Esophagus squamous epithelium (tissue), 5 donors: ENCODE data around the gene PSEN1. TPM values are rescaled to one million over a fixed set of nuclear protein-coding genes. Genes with fewer than 3 reads are reported as not detected.
A peak's percentile ranks its signal among the peaks of the same experiment; 100 is the strongest.

Source experiments
- DNase-seq: peaks from one replicate; lab custom pipeline; 2025; lab: John Stamatoyannopoulos, UW
- H3K27ac ChIP-seq, 4 donors: fragments of 200-600 bp; sonication (generic); one replicate each; pipeline ENCODE4 v1.5.1; 2016 to 2019; ENCODE audit warnings: mild to moderate bottlenecking in 1 of 4
- H3K27me3 ChIP-seq, 4 donors: fragments of 200-600 bp; sonication (generic); 1 replicate in 3 of 4; 2 replicates in 1 of 4; pipeline versions ENCODE4 v1.5.1 to v1.6.0; 2017 to 2021; ENCODE audit warnings: antibody characterized with exemption in 1 of 4
- H3K36me3 ChIP-seq, 3 donors: fragments of 200-600 bp; sonication (generic); one replicate each; pipeline ENCODE4 v1.5.1; 2016 to 2019
- H3K4me1 ChIP-seq, 3 donors: fragments of 200-600 bp; sonication (generic); one replicate each; pipeline ENCODE4 v1.5.1; 2017 to 2019
- H3K4me3 ChIP-seq, 4 donors: fragments of 200-600 bp; sonication (generic); 1 replicate in 3 of 4; 2 replicates in 1 of 4; pipeline ENCODE4 v1.5.1; 2016 to 2019; ENCODE audit warnings: mild to moderate bottlenecking in 2 of 4, moderate library complexity in 1 of 4
- H3K9me3 ChIP-seq, 3 donors: fragments of 200-600 bp; sonication (generic); one replicate each; pipeline ENCODE4 v1.5.1; 2016 to 2019
- POLR2A ChIP-seq, 4 donors: fragments of 450-650 bp; IDR thresholded peaks; one replicate each; pipeline ENCODE4 v1.6.1; 2017; ENCODE audit warnings: antibody characterized with exemption in 4 of 4, mild to moderate bottlenecking in 4 of 4, moderate library complexity in 3 of 4
- WGBS, 2 donors: methylation state at CpG; one replicate each; pipeline ENCODE4 v1.1.5; 2018; 5-methylcytosine and 5-hydroxymethylcytosine counted together
- intact Hi-C: fragments of 100-400 bp; cut with DNase I; formaldehyde crosslinking; loops from one replicate; pipeline ENCODE4 v1.15.0; 2022
- total RNA-seq, 4 donors: library from RNA; depleted of rRNA; stranded (reverse); fragments of >200 nt; gene quantifications; one replicate each; pipeline ENCODE4 v1.1.0, GENCODE V29; 2016
- TF ChIP-seq, protein P1 (sequence below), 6 experiments: fragments of 450-650 bp in 4 of 6; fragments of 200-600 bp in 2 of 6; sonication (generic) in 2 of 6; IDR thresholded peaks; one replicate each; pipeline ENCODE4 v1.5.1; 2016 to 2019; ENCODE audit warnings: antibody characterized with exemption in 6 of 6, mild to moderate bottlenecking in 4 of 6, moderate library complexity in 4 of 6
- donor health status: DM: yes; HTN: yes; CAD: no.

The PSEN1 gene
- total RNA-seq, 4 donors from 2014 or later, result 34.6 to 49.8 (median 41.5) TPM

DNA sequence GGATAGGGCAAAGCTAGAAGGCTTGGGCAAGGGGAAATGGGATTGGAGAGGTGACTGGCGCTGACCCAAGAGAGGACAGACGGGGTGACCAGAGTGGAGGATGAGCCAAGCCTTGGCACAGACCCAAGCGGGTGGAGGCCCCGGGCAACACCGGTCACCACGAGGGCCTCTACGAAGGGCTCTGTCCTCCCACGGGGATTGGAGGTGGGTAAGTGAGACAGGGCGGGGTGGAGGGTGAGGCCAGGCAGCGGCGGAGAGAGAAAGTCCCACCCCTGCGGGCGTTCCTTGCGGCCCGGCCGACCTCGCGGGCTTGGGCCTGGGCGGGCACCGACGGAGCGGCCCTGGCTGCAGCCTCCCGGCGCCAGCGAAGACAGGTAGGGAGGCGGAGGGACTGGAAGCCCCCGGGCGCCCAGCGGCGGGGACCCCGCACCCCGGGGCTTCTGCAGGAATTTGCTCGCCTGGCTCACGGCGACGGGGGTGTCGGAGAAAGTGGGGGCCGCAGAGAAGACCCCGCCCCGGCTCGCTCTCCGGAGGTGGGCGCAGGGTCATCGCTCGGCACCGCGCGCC lies 101.0 kb downstream of the PSEN1 start, which contains the start of gene PAPLN:
Gene PAPLN (plus strand): TSS at position 288 of the 567 bp plus-strand sequence. CDS start 2,273 bp downstream, outside the sequence.
- TF ChIP-seq, protein P1, sequence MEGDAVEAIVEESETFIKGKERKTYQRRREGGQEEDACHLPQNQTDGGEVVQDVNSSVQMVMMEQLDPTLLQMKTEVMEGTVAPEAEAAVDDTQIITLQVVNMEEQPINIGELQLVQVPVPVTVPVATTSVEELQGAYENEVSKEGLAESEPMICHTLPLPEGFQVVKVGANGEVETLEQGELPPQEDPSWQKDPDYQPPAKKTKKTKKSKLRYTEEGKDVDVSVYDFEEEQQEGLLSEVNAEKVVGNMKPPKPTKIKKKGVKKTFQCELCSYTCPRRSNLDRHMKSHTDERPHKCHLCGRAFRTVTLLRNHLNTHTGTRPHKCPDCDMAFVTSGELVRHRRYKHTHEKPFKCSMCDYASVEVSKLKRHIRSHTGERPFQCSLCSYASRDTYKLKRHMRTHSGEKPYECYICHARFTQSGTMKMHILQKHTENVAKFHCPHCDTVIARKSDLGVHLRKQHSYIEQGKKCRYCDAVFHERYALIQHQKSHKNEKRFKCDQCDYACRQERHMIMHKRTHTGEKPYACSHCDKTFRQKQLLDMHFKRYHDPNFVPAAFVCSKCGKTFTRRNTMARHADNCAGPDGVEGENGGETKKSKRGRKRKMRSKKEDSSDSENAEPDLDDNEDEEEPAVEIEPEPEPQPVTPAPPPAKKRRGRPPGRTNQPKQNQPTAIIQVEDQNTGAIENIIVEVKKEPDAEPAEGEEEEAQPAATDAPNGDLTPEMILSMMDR (IDR thresholded peaks at IDR 0.05), result no peak
- no peak for TF ChIP-seq POLR2A (IDR thresholded peaks at IDR 0.05)

DNA sequence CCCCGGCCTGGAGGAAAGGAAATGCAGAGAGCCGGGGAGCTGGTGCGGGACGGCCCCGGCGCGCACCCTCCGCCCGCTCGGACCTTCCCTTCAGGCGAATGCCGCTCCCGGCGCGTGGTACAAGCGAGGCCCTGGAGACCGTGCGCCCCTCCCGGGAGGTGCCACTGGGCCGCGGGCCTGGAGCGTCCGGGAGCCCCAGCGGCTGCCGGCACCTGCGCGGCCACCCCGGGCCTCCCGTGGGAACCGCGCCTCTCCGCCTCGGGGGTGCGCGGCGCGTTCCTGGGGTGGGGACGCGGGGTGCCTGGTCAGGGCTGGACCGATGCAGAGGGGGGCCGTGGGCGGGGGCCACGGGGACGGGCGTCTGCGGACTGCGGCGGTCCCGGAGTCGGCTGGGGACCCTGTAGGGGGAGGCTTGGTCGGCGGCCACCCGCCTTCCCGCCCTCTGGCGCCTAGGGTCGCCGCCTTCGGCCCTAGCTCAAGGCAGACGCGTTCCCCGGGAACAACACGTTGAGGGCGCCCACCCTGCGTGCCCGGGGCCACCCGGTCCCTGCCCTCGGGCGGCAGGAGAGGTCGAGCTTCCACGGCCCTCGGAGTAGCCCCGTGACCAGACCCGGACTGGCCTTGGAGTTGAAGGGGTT lies 101.6 kb downstream of the PSEN1 start:
- Histone ChIP-seq H3K9me3 (no peaks in the 10 kb centered on the region), H3K36me3 (no peaks in the 10 kb centered on the region), H3K27ac (peak overlapping the region; percentile 29 to 80 (median 54)), H3K4me1 (peaks cover 49 to 61% (median 52%) of the 10 kb centered on the region in 3 donors), H3K27me3 (peaks cover 0 to 76% (median 0%) of the 10 kb centered on the region in 4 donors), H3K4me3 (peak overlapping the region; percentile 49 to 75 (median 58))
- no peak for DNase-seq
- WGBS, 2 donors, result no CpG with 5 or more reads among the region's 73 CpGs
- no peak for TF ChIP-seq POLR2A (IDR thresholded peaks at IDR 0.05)
- TF ChIP-seq, protein P1 (IDR thresholded peaks at IDR 0.05), result no peak
- intact Hi-C loops, result no loop called here

More for the DNA sequence above, 101.0 kb downstream of the PSEN1 start, which contains the start of gene PAPLN:
- peak within 1 kb of the TSS; percentile 29 to 80 (median 54) for H3K27ac ChIP-seq
- H3K4me1 ChIP-seq, result peaks cover 43 to 59% (median 48%) of the 10 kb centered on the region in 3 donors
- H3K9me3 ChIP-seq, result no peaks in the 10 kb centered on the region
- intact Hi-C loops, result no loop called here
- H3K27me3 ChIP-seq, result peaks cover 0 to 76% (median 0%) of the 10 kb centered on the region in 4 donors
- H3K36me3 ChIP-seq, result no peaks in the 10 kb centered on the region
- 3 to 7% methylated on average over 15 to 17 of the region's 48 CpGs for WGBS, 2 donors
- peak within 1 kb of the TSS; percentile 49 to 75 (median 58) for H3K4me3 ChIP-seq
- DNase-seq, result no peak

DNA sequence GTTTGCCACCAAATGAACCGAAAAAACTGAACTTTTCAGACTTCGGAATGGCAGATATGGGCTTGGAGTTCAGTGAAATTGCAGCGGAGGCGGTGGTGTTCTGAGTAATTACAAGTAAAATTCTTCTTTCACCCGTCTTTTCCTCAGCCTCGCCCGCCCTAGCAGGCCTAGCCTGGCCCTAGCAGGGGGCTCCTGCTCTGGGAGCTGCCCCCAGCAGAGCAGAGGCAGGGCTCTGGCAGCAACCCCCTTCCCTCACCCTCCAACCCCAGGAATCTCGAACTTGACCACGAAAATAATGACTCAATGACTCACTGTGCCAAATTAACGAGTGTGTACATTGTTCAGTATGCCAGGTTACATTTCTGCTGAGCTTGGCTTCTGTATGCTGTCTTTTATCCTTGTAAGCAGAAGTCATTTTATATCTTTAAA lies 102.1 kb downstream of the PSEN1 start:
- H3K36me3 ChIP-seq, result no peaks in the 10 kb centered on the region
- H3K27me3 ChIP-seq, result peaks cover 0 to 76% (median 0%) of the 10 kb centered on the region in 4 donors
- no peak for DNase-seq
- peak overlapping the region; percentile 29 to 80 (median 54) for H3K27ac ChIP-seq
- 7 to 11% methylated on average over 7 to 10 of the region's 10 CpGs for whole genome bisulfite sequencing, 2 donors
- TF ChIP-seq, protein P1 (IDR thresholded peaks at IDR 0.05), result no peak
- TF ChIP-seq POLR2A (IDR thresholded peaks at IDR 0.05), result no peak
- peaks cover 50 to 66% (median 53%) of the 10 kb centered on the region in 3 donors for H3K4me1 ChIP-seq
- intact Hi-C loops, result no loop called here
- H3K9me3 ChIP-seq, result no peaks in the 10 kb centered on the region
- peak overlapping the region; percentile 49 to 75 (median 58) for H3K4me3 ChIP-seq

DNA sequence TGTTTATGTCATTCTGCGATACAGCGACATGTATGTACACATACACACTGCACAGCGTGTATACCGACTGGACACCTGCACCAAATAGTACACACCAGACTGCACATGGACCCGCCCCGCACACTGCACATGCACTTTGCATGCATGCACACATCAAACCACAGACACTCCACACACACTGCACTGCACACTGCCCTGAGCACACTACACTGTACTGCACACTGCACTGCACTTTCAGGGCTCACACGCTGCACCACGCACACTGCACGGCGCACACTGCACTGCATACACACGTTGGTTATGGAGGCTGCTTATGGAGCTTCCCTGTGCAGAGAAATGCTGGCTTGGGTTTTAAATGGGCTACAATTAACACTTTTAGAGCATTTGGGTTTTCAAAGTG lies 102.6 kb downstream of the PSEN1 start:
- Histone ChIP-seq H3K9me3 (no peaks in the 10 kb centered on the region), H3K4me3 (peak overlapping the region in 3 of 4 donors; percentile 43 to 75 (median 67)), H3K36me3 (no peaks in the 10 kb centered on the region), H3K4me1 (peaks cover 50 to 66% (median 53%) of the 10 kb centered on the region in 3 donors), H3K27me3 (peaks cover 0 to 73% (median 0%) of the 10 kb centered on the region in 4 donors), H3K27ac (peak overlapping the region in 3 of 4 donors; percentile 36 to 80 (median 37))
- intact Hi-C loops, result no loop called here
- TF ChIP-seq POLR2A (IDR thresholded peaks at IDR 0.05), result no peak
- TF ChIP-seq, protein P1 (IDR thresholded peaks at IDR 0.05), result no peak
- WGBS, 2 donors, result 48 to 52% methylated on average over 11 of the region's 11 CpGs
- DNase-seq, result no peak
